Inferior parietal cortex (tissue), 1 donor: ENCODE results near the gene KCNAB1.
"Not testable (repeated sequence)": the region's sequence is repeated elsewhere in the genome, so short reads cannot be mapped to it uniquely, and the experiment has no call there.

ENCODE experiments used
- DNase-seq: peaks from one replicate; pipeline ENCODE4 v3.0.0-alpha.2; 2016; ENCODE audit errors: extremely low spot score

Gene KCNAB1

GRCh38 chr3:156569881-156570280, 449.5 kb downstream of the KCNAB1 start:
- not testable (repeated sequence) for DNase-seq

- no peak for DNase-seq
Observed at GRCh38 chr3:156575641-156576040, 455.3 kb downstream of the KCNAB1 start.

GRCh38 chr3:156576051-156576450, 455.7 kb downstream of the KCNAB1 start:
- no peak for DNase-seq

GRCh38 chr3:156576651-156577348, 456.4 kb downstream of the KCNAB1 start:
- DNase-seq = no peak

GRCh38 chr3:156577736-156578135, 457.4 kb downstream of the KCNAB1 start:
- no peak for DNase-seq

GRCh38 chr3:156579427-156579851, 459.1 kb downstream of the KCNAB1 start:
- no peak for DNase-seq

GRCh38 chr3:156581033-156581432, 460.7 kb downstream of the KCNAB1 start:
- no peak for DNase-seq

GRCh38 chr3:156581954-156582353, 461.6 kb downstream of the KCNAB1 start:
- no peak for DNase-seq

- no peak for DNase-seq
Observed at GRCh38 chr3:156582532-156583183, 462.3 kb downstream of the KCNAB1 start.

GRCh38 chr3:156583469-156583868, 463.1 kb downstream of the KCNAB1 start:
- no peak for DNase-seq

GRCh38 chr3:156586905-156587759, 466.8 kb downstream of the KCNAB1 start:
- DNase-seq = peak; percentile 35

- DNase-seq = no peak
Observed at GRCh38 chr3:156587760-156588069, 467.3 kb downstream of the KCNAB1 start.
